KMS-11 (cell line): ENCODE measurements around the gene SMCHD1.
A peak's percentile ranks its signal among the peaks of the same experiment; 100 is the strongest.

Source experiments
- H2AFZ ChIP-seq: fragments of 200-600 bp; sonication (generic); 2 replicates; pipeline ENCODE4 v1.6.1; 2016; ENCODE audit warnings: antibody characterized with exemption, mixed run types, low read depth
- H3K27ac ChIP-seq: fragments of 200-600 bp; sonication (generic); 2 replicates; pipeline ENCODE4 v1.6.1; 2016; ENCODE audit warnings: mild to moderate bottlenecking, mixed run types
- H3K27me3 ChIP-seq: fragments of 200-600 bp; sonication (generic); 2 replicates; pipeline ENCODE4 v1.6.1; 2017; ENCODE audit warnings: mild to moderate bottlenecking, low read depth, mixed run types, moderate library complexity; ENCODE audit not compliant: insufficient read depth
- H3K36me3 ChIP-seq: fragments of 200-600 bp; sonication (generic); 2 replicates; pipeline ENCODE4 v1.6.1; 2017; ENCODE audit warnings: mild to moderate bottlenecking, mixed run types; ENCODE audit not compliant: insufficient read depth
- H3K4me1 ChIP-seq: fragments of 200-600 bp; sonication (generic); 2 replicates; pipeline ENCODE4 v1.6.1; 2016; ENCODE audit warnings: mild to moderate bottlenecking, low read depth, mixed run types; ENCODE audit not compliant: poor library complexity, severe bottlenecking
- H3K4me2 ChIP-seq: fragments of 200-600 bp; sonication (generic); 2 replicates; pipeline ENCODE4 v1.7.0; 2016; ENCODE audit warnings: mild to moderate bottlenecking, mixed run types
- H3K4me3 ChIP-seq: fragments of 200-600 bp; sonication (generic); IDR thresholded peaks from 2 replicates; pipeline ENCODE4 v1.6.1; 2017; ENCODE audit warnings: low read depth, low read length, mixed read lengths; ENCODE audit not compliant: insufficient read depth
- H3K79me2 ChIP-seq: fragments of 200-600 bp; sonication (generic); 2 replicates; pipeline ENCODE4 v1.6.1; 2016; ENCODE audit warnings: low read depth, mixed run types; ENCODE audit not compliant: insufficient read depth
- H3K9ac ChIP-seq: fragments of 200-600 bp; sonication (generic); 2 replicates; pipeline ENCODE4 v1.6.1; 2016; ENCODE audit warnings: mild to moderate bottlenecking, mixed run types
- H4K20me1 ChIP-seq: fragments of 200-600 bp; sonication (generic); 2 replicates; pipeline ENCODE4 v1.6.1; 2016; ENCODE audit warnings: mild to moderate bottlenecking, mixed run types; ENCODE audit not compliant: insufficient read depth
- CTCF ChIP-seq: fragments of 200-600 bp; sonication (generic); conservative IDR thresholded peaks from 2 replicates; pipeline ENCODE4 v1.6.1; 2017; ENCODE audit warnings: low read depth, mild to moderate bottlenecking, antibody characterized with exemption, low read length, moderate library complexity, mixed read lengths

SMCHD1 gene

GRCh38 chr18:2654169-2654927 lies 1.2 kb upstream of the SMCHD1 start:
- Histone ChIP-seq H3K4me1 (peaks cover 25% of the 10 kb centered on the region), H3K27ac (0 out of 2 replicates have a peak overlapping the region, but pooled peaks have one; percentile 89)

GRCh38 chr18:2654928-2655177 lies 673 bp upstream of the SMCHD1 start:
- Histone ChIP-seq H3K4me3 (peak overlapping the region; percentile 4), H3K4me1 (peaks cover 30% of the 10 kb centered on the region), H3K4me2 (peak overlapping the region; percentile 42), H3K27ac (peak overlapping the region; percentile 89), H3K9ac (peak overlapping the region; percentile 96), H3K79me2 (peaks cover 40% of the 10 kb centered on the region), H2AFZ (peak overlapping the region; percentile 66), H3K27me3 (no peaks in the 10 kb centered on the region), H3K36me3 (no peaks in the 10 kb centered on the region), H4K20me1 (peaks cover 15% of the 10 kb centered on the region)
- no peak for TF ChIP-seq CTCF

More at GRCh38 chr18:2654169-2654927, 1.2 kb upstream of the SMCHD1 start:
- Histone ChIP-seq H3K79me2 (peaks cover 35% of the 10 kb centered on the region), H3K27me3 (no peaks in the 10 kb centered on the region), H3K36me3 (no peaks in the 10 kb centered on the region), H3K9ac (peak overlapping the region; percentile 96; the same call in 1 of the 2 replicates), H3K4me3 (peak overlapping the region; percentile 4), H3K4me2 (peak overlapping the region; percentile 42), H4K20me1 (peaks cover 11% of the 10 kb centered on the region), H2AFZ (peak overlapping the region; percentile 66)
- TF ChIP-seq CTCF = no peak

- no peaks in the 10 kb centered on the region; the same call in 1 of the 2 replicates for H3K36me3 ChIP-seq
- H3K27ac ChIP-seq = peak overlapping the region; percentile 89
- H3K4me3 ChIP-seq = no peak overlapping the region
- H3K9ac ChIP-seq = peak overlapping the region; percentile 96
- no peaks in the 10 kb centered on the region for H3K27me3 ChIP-seq
- H3K79me2 ChIP-seq = peaks cover 49% of the 10 kb centered on the region
- TF ChIP-seq CTCF = no peak
- H4K20me1 ChIP-seq = peaks cover 16% of the 10 kb centered on the region
- peak overlapping the region; percentile 94; the same call in 1 of the 2 replicates for H3K4me2 ChIP-seq
- peaks cover 34% of the 10 kb centered on the region for H3K4me1 ChIP-seq
- H2AFZ ChIP-seq = peak overlapping the region; percentile 84
Observed at GRCh38 chr18:2655954-2656236, 369 bp downstream of the SMCHD1 start.

- TF ChIP-seq CTCF = no peak
- Histone ChIP-seq H3K9ac (peak overlapping the region; percentile 96), H3K4me2 (peak overlapping the region; percentile 94), H3K4me3 (peak overlapping the region; percentile 22), H3K36me3 (no peaks in the 10 kb centered on the region; the same call in 1 of the 2 replicates), H3K79me2 (peaks cover 54% of the 10 kb centered on the region), H2AFZ (peak overlapping the region; percentile 84), H4K20me1 (peaks cover 16% of the 10 kb centered on the region), H3K27ac (peak overlapping the region; percentile 89), H3K27me3 (no peaks in the 10 kb centered on the region), H3K4me1 (peaks cover 34% of the 10 kb centered on the region)
Observed at GRCh38 chr18:2656237-2656980, 883 bp downstream of the SMCHD1 start.
